Prostate gland (tissue), 2 donors: ENCODE data around the gene MS4A1.

Experiments
- POLR2AphosphoS5 ChIP-seq: sonication (generic); formaldehyde crosslinking; IDR thresholded peaks from one replicate; pipeline ENCODE4 v1.6.1; 2017; ENCODE audit warnings: antibody characterized with exemption
- TF ChIP-seq, protein P1 (sequence below), 4 experiments: fragments of 200-600 bp in 2 of 4; fragments of 450-650 bp in 2 of 4; sonication (generic) in 2 of 4; IDR thresholded peaks; 1 replicate in 3 of 4; 2 replicates in 1 of 4; pipeline ENCODE4 v1.5.1; 2016 to 2019; ENCODE audit warnings: antibody characterized with exemption in 4 of 4, mild to moderate bottlenecking in 2 of 4, moderate library complexity in 2 of 4

DNA sequence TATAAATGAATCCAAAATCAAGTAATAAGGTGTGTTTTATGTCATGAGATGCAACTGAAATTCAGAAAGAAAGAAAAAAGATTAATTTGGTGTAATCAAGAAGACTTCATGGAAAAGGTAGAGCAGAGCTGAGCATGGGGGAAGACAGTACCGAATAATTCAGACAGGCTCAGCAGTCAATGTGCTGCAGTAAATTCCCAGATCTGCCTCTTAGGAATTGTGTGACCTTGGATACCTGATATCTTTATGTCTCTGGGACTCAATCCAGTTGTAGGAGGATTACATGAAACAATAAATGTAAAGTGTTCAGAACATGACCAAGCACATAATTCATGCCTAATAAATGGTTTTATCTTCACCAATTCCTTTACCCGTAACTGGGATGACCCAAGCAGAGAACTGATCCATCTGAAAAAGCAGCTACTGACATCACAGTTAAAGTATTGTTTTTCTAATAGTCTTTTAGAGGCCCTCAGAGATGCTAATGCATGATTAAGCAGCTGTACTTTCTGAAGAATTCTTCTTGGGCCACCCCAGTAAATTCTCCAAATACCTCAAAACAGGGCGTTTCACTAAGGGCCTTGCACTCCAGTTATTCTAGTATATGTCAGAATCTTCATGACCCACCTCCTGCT is 44.7 kb downstream of the MS4A1 start:
- TF ChIP-seq, protein P1, sequence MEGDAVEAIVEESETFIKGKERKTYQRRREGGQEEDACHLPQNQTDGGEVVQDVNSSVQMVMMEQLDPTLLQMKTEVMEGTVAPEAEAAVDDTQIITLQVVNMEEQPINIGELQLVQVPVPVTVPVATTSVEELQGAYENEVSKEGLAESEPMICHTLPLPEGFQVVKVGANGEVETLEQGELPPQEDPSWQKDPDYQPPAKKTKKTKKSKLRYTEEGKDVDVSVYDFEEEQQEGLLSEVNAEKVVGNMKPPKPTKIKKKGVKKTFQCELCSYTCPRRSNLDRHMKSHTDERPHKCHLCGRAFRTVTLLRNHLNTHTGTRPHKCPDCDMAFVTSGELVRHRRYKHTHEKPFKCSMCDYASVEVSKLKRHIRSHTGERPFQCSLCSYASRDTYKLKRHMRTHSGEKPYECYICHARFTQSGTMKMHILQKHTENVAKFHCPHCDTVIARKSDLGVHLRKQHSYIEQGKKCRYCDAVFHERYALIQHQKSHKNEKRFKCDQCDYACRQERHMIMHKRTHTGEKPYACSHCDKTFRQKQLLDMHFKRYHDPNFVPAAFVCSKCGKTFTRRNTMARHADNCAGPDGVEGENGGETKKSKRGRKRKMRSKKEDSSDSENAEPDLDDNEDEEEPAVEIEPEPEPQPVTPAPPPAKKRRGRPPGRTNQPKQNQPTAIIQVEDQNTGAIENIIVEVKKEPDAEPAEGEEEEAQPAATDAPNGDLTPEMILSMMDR (IDR thresholded peaks at IDR 0.05), result no peak
- no peak for TF ChIP-seq POLR2AphosphoS5
